GM12878 (cell line): ENCODE results near the gene DEF6. TPM values are rescaled to one million over a fixed set of nuclear protein-coding genes. Genes with fewer than 3 reads are reported as not detected.

Experiments
- ASH2L ChIP-seq: fragments of 300-600, 200-600 bp; sonication (generic); IDR thresholded peaks from 2 replicates; pipeline ENCODE4 v1.6.1; 2017; ENCODE audit warnings: low read depth, mild to moderate bottlenecking, borderline replicate concordance
- CBFB ChIP-seq: IDR thresholded peaks from 2 replicates; pipeline ENCODE4 v1.6.1; 2016; ENCODE audit warnings: antibody characterized with exemption, low read depth
- CHD4 ChIP-seq: fragments of 200-600 bp; sonication (generic); IDR thresholded peaks from 2 replicates; pipeline ENCODE4 v1.6.1; 2016; ENCODE audit warnings: mild to moderate bottlenecking
- EP300 ChIP-seq, 2 experiments: fragments of 150-350 bp in 1 of 2; IDR thresholded peaks; 2 replicates each; pipeline ENCODE4 v1.6.1; 2011 to 2012; ENCODE audit warnings: low read depth in 2 of 2, low read length in 2 of 2, borderline replicate concordance in 1 of 2, improper control_type of control experiment in 1 of 2, inconsistent platforms in 1 of 2; ENCODE audit not compliant: control insufficient read depth in 1 of 2
- NR2C2 ChIP-seq: IDR thresholded peaks from 2 replicates; pipeline ENCODE4 v1.6.1; 2011; ENCODE audit warnings: borderline replicate concordance, low read depth; ENCODE audit not compliant: control insufficient read depth, insufficient read length
- POU2F2 ChIP-seq: IDR thresholded peaks from 3 replicates; pipeline ENCODE4 v1.6.1; 2011; ENCODE audit warnings: low read depth, mild to moderate bottlenecking, low read length, borderline replicate concordance
- RAD51 ChIP-seq: fragments of 450-650 bp; IDR thresholded peaks from 2 replicates; pipeline ENCODE4 v1.6.1; 2016; ENCODE audit warnings: moderate library complexity, mild to moderate bottlenecking, inconsistent platforms
- RELA ChIP-seq: fragments of 450-650 bp; IDR thresholded peaks from 2 replicates; pipeline ENCODE4 v1.8.0; 2014; ENCODE audit warnings: borderline replicate concordance; ENCODE audit not compliant: partially characterized antibody
- SMARCA5 ChIP-seq: fragments of 450-650 bp; IDR thresholded peaks from 2 replicates; pipeline ENCODE4 v1.6.1; 2017; ENCODE audit warnings: mild to moderate bottlenecking
- SRF ChIP-seq, 2 experiments: IDR thresholded peaks; 2 replicates each; pipeline ENCODE4 v1.6.1; 2011; ENCODE audit warnings: low read depth in 2 of 2, low read length in 2 of 2, mild to moderate bottlenecking in 1 of 2, moderate library complexity in 1 of 2
- polyA plus RNA-seq, 11 experiments: library from polyadenylated mRNA; depleted of rRNA in 4 of 11; unstranded in 6 of 11; stranded (reverse) in 5 of 11; fragments of >200 nt; fragmentation: Nextera tagmentation in 4 of 11; fragmentation: Illumina TruSeq in 1 of 11; extraction: Ambion mirVana in 4 of 11; extraction: Trizol in 1 of 11; gene quantifications; 1 replicate in 1 of 11; 2 replicates in 10 of 11; pipeline versions ENCODE4 v1.2.1 to v1.2.3, GENCODE V29; 2011 to 2016; ENCODE audit warnings: inconsistent platforms in 2 of 11, missing spikeins in 2 of 11, low read depth in 1 of 11
- total RNA-seq, 4 experiments: library from RNA; depleted of rRNA in 3 of 4; stranded (reverse); fragments of >200 nt in 3 of 4; fragmentation: Illumina TruSeq in 1 of 4; extraction: Trizol in 1 of 4; gene quantifications; 2 replicates each; pipeline versions ENCODE4 v1.2.1 to v1.2.3, GENCODE V29; 2013 to 2021
- TF ChIP-seq, protein P1 (sequence below): fragments of 450-650 bp; IDR thresholded peaks from 2 replicates; pipeline ENCODE4 v1.6.1; 2017; ENCODE audit warnings: low read depth, mild to moderate bottlenecking, moderate library complexity
- TF ChIP-seq, protein P2 (sequence below): IDR thresholded peaks from 2 replicates; pipeline ENCODE4 v1.6.1; 2011; ENCODE audit warnings: borderline replicate concordance, low read depth, mild to moderate bottlenecking, moderate library complexity, low read length; ENCODE audit not compliant: insufficient read depth, poor library complexity, severe bottlenecking
- TF ChIP-seq, protein P3 (sequence below): IDR thresholded peaks from 2 replicates; pipeline ENCODE4 v1.6.1; 2012; ENCODE audit warnings: low read depth, low read length, improper control_type of control experiment
- TF ChIP-seq, protein P4 (sequence below): IDR thresholded peaks from 2 replicates; pipeline ENCODE4 v1.6.1; 2012; ENCODE audit warnings: improper control_type of control experiment, low read depth, low read length; ENCODE audit not compliant: insufficient replicate concordance
- TF ChIP-seq, protein P5 (sequence below): fragments of 450-650 bp; IDR thresholded peaks from 2 replicates; pipeline ENCODE4 v1.6.1; 2018; ENCODE audit warnings: mild to moderate bottlenecking, low read depth, moderate library complexity; ENCODE audit not compliant: partially characterized antibody

DEF6 gene
- total and polyA plus RNA-seq, 10 of the 15 experiments (the other 5 are each of a cell fraction or from before 2014, with no cell fraction given) = 3.3 to 69.5 (median 48.8) TPM

DNA sequence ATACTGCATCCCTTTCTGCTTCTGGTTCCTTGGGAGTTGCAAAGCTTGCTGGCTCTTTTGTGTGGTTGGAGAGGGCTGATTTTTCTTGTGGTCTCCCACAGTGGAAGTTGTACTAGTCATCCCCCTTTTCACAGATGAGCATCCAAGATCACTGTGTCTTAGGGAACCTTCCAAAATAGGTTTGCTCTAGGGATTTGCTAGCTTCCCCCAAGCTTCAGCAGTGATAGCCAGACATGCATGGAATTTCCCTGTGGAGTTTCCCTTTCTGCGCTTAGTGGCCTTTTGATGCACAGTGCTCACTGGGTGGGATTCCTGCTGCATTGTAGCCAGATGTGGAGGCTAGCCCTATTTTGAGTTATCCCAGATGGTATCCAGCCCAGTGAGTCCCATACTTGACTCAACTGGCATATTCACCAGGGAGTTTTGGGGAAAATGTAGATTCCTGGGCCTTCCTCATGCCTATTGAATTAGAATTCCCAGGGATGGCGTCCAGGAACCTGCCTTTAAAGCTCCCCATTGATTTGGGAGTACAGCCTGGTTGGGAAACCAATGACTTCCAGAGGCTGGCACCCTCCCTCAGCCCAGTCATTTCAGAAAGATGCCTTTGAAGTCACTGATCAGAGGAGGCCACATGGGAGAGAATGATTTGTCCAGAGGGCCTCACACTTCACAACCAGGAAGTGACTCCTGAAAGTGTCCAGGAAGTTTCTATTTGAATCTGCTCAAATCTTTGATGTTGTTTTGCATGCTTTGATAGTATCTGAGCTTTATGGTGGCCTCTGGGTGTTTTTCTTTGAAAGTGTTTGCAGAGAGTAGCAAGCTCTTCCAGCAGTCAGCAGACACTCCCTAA lies 70.6 kb downstream of the DEF6 start (continued):
- TF ChIP-seq, protein P1, sequence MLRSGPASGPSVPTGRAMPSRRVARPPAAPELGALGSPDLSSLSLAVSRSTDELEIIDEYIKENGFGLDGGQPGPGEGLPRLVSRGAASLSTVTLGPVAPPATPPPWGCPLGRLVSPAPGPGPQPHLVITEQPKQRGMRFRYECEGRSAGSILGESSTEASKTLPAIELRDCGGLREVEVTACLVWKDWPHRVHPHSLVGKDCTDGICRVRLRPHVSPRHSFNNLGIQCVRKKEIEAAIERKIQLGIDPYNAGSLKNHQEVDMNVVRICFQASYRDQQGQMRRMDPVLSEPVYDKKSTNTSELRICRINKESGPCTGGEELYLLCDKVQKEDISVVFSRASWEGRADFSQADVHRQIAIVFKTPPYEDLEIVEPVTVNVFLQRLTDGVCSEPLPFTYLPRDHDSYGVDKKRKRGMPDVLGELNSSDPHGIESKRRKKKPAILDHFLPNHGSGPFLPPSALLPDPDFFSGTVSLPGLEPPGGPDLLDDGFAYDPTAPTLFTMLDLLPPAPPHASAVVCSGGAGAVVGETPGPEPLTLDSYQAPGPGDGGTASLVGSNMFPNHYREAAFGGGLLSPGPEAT = peak; percentile 57; the same call in 1 of the 2 replicates
- TF ChIP-seq RELA (no peak), SRF (IDR thresholded peaks at IDR 0.05; ENCODE audit: low read depth in 2 of 2, low read length in 2 of 2) (no peak), SMARCA5 (peak; percentile 44; the same call in 1 of the 2 replicates), CBFB (no peak), CHD4 (no peak), NR2C2 (no peak), RAD51 (no peak), EP300 (IDR thresholded peaks at IDR 0.05; ENCODE audit: borderline replicate concordance in 1 of 2, control insufficient read depth in 1 of 2, low read depth in 2 of 2, low read length in 2 of 2) (0 out of 4 replicates have a peak, but pooled peaks of 1 of the 2 experiments have one; percentile 31), POU2F2 (no peak), ASH2L (no peak)
- TF ChIP-seq, protein P2, sequence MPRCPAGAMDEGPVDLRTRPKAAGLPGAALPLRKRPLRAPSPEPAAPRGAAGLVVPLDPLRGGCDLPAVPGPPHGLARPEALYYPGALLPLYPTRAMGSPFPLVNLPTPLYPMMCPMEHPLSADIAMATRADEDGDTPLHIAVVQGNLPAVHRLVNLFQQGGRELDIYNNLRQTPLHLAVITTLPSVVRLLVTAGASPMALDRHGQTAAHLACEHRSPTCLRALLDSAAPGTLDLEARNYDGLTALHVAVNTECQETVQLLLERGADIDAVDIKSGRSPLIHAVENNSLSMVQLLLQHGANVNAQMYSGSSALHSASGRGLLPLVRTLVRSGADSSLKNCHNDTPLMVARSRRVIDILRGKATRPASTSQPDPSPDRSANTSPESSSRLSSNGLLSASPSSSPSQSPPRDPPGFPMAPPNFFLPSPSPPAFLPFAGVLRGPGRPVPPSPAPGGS = peak; percentile 54
- TF ChIP-seq, protein P3, sequence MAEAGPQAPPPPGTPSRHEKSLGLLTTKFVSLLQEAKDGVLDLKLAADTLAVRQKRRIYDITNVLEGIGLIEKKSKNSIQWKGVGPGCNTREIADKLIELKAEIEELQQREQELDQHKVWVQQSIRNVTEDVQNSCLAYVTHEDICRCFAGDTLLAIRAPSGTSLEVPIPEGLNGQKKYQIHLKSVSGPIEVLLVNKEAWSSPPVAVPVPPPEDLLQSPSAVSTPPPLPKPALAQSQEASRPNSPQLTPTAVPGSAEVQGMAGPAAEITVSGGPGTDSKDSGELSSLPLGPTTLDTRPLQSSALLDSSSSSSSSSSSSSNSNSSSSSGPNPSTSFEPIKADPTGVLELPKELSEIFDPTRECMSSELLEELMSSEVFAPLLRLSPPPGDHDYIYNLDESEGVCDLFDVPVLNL = no peak
- TF ChIP-seq, protein P4, sequence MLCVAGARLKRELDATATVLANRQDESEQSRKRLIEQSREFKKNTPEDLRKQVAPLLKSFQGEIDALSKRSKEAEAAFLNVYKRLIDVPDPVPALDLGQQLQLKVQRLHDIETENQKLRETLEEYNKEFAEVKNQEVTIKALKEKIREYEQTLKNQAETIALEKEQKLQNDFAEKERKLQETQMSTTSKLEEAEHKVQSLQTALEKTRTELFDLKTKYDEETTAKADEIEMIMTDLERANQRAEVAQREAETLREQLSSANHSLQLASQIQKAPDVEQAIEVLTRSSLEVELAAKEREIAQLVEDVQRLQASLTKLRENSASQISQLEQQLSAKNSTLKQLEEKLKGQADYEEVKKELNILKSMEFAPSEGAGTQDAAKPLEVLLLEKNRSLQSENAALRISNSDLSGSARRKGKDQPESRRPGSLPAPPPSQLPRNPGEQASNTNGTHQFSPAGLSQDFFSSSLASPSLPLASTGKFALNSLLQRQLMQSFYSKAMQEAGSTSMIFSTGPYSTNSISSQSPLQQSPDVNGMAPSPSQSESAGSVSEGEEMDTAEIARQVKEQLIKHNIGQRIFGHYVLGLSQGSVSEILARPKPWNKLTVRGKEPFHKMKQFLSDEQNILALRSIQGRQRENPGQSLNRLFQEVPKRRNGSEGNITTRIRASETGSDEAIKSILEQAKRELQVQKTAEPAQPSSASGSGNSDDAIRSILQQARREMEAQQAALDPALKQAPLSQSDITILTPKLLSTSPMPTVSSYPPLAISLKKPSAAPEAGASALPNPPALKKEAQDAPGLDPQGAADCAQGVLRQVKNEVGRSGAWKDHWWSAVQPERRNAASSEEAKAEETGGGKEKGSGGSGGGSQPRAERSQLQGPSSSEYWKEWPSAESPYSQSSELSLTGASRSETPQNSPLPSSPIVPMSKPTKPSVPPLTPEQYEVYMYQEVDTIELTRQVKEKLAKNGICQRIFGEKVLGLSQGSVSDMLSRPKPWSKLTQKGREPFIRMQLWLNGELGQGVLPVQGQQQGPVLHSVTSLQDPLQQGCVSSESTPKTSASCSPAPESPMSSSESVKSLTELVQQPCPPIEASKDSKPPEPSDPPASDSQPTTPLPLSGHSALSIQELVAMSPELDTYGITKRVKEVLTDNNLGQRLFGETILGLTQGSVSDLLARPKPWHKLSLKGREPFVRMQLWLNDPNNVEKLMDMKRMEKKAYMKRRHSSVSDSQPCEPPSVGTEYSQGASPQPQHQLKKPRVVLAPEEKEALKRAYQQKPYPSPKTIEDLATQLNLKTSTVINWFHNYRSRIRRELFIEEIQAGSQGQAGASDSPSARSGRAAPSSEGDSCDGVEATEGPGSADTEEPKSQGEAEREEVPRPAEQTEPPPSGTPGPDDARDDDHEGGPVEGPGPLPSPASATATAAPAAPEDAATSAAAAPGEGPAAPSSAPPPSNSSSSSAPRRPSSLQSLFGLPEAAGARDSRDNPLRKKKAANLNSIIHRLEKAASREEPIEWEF = no peak
- TF ChIP-seq, protein P5, sequence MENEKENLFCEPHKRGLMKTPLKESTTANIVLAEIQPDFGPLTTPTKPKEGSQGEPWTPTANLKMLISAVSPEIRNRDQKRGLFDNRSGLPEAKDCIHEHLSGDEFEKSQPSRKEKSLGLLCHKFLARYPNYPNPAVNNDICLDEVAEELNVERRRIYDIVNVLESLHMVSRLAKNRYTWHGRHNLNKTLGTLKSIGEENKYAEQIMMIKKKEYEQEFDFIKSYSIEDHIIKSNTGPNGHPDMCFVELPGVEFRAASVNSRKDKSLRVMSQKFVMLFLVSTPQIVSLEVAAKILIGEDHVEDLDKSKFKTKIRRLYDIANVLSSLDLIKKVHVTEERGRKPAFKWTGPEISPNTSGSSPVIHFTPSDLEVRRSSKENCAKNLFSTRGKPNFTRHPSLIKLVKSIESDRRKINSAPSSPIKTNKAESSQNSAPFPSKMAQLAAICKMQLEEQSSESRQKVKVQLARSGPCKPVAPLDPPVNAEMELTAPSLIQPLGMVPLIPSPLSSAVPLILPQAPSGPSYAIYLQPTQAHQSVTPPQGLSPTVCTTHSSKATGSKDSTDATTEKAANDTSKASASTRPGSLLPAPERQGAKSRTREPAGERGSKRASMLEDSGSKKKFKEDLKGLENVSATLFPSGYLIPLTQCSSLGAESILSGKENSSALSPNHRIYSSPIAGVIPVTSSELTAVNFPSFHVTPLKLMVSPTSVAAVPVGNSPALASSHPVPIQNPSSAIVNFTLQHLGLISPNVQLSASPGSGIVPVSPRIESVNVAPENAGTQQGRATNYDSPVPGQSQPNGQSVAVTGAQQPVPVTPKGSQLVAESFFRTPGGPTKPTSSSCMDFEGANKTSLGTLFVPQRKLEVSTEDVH = no peak
